ENCODE measurements around the gene BRI3BP.
"Not testable (repeated sequence)": the region's sequence is repeated elsewhere in the genome, so short reads cannot be mapped to it uniquely, and the experiment has no call there.

Gene BRI3BP

GRCh38 chr12:125033288-125033687 is 39.8 kb downstream of the BRI3BP start:
- in situ Hi-C loops (cut with HindIII; ENCODE audit: low pct_unique_long_range_greater_than_20kb, low sequenced_read_pairs), result no loop called here
- no peak for TF ChIP-seq JUND (IDR thresholded peaks at IDR 0.05; ENCODE audit: low read depth)
- no peak for DNase-seq (ENCODE audit: low read depth in 1 of 2, low spot score in 1 of 2)

- DNase-seq (ENCODE audit: low read depth in 1 of 2, low spot score in 1 of 2), result no peak
- TF ChIP-seq JUND (IDR thresholded peaks at IDR 0.05; ENCODE audit: low read depth), result no peak
- in situ Hi-C loops (cut with HindIII; ENCODE audit: low pct_unique_long_range_greater_than_20kb, low sequenced_read_pairs), result no loop called here
Observed at GRCh38 chr12:125038976-125039625, 45.7 kb downstream of the BRI3BP start.

- no peak for DNase-seq (ENCODE audit: low read depth in 1 of 2, low spot score in 1 of 2)
- no peak for TF ChIP-seq JUND (IDR thresholded peaks at IDR 0.05; ENCODE audit: low read depth)
- in situ Hi-C loops (cut with HindIII; ENCODE audit: low pct_unique_long_range_greater_than_20kb, low sequenced_read_pairs), result no loop called here
Observed at GRCh38 chr12:125049093-125049458, 55.6 kb downstream of the BRI3BP start.

GRCh38 chr12:125050446-125050845 is 57.0 kb downstream of the BRI3BP start:
- no peak for DNase-seq (ENCODE audit: low read depth in 1 of 2, low spot score in 1 of 2)
- no peak for TF ChIP-seq JUND (IDR thresholded peaks at IDR 0.05; ENCODE audit: low read depth)
- in situ Hi-C loops (cut with HindIII; ENCODE audit: low pct_unique_long_range_greater_than_20kb, low sequenced_read_pairs), result no loop called here

GRCh38 chr12:125050868-125051267 is 57.4 kb downstream of the BRI3BP start:
- in situ Hi-C loops (cut with HindIII; ENCODE audit: low pct_unique_long_range_greater_than_20kb, low sequenced_read_pairs), result no loop called here
- TF ChIP-seq JUND (IDR thresholded peaks at IDR 0.05; ENCODE audit: low read depth), result no peak
- no peak for DNase-seq (ENCODE audit: low read depth in 1 of 2, low spot score in 1 of 2)

- in situ Hi-C loops (cut with HindIII; ENCODE audit: low pct_unique_long_range_greater_than_20kb, low sequenced_read_pairs), result no loop called here
- TF ChIP-seq JUND (IDR thresholded peaks at IDR 0.05; ENCODE audit: low read depth), result no peak
- peak in 1 of 2 experiments; percentile 50 for DNase-seq (ENCODE audit: low read depth in 1 of 2, low spot score in 1 of 2)
Observed at GRCh38 chr12:125053821-125054220, 60.4 kb downstream of the BRI3BP start.

GRCh38 chr12:125055591-125055990 is 62.1 kb downstream of the BRI3BP start:
- DNase-seq (ENCODE audit: low read depth in 1 of 2, low spot score in 1 of 2), result no peak
- in situ Hi-C loops (cut with HindIII; ENCODE audit: low pct_unique_long_range_greater_than_20kb, low sequenced_read_pairs), result no loop called here
- no peak for TF ChIP-seq JUND (IDR thresholded peaks at IDR 0.05; ENCODE audit: low read depth)

GRCh38 chr12:125056306-125056705 is 62.9 kb downstream of the BRI3BP start:
- no peak for DNase-seq (ENCODE audit: low read depth in 1 of 2, low spot score in 1 of 2)
- in situ Hi-C loops (cut with HindIII; ENCODE audit: low pct_unique_long_range_greater_than_20kb, low sequenced_read_pairs), result no loop called here
- TF ChIP-seq JUND (IDR thresholded peaks at IDR 0.05; ENCODE audit: low read depth), result no peak

GRCh38 chr12:125057708-125058107 is 64.3 kb downstream of the BRI3BP start:
- TF ChIP-seq JUND (IDR thresholded peaks at IDR 0.05; ENCODE audit: low read depth), result no peak

GRCh38 chr12:125061229-125061628 is 67.8 kb downstream of the BRI3BP start:
- DNase-seq (ENCODE audit: low read depth in 1 of 2, low spot score in 1 of 2), result no peak
- TF ChIP-seq JUND (IDR thresholded peaks at IDR 0.05; ENCODE audit: low read depth), result no peak
- in situ Hi-C loops (cut with HindIII; ENCODE audit: low pct_unique_long_range_greater_than_20kb, low sequenced_read_pairs), result no loop called here

More at GRCh38 chr12:125057708-125058107, 64.3 kb downstream of the BRI3BP start:
- DNase-seq (ENCODE audit: low read depth in 1 of 2, low spot score in 1 of 2), result no peak
- in situ Hi-C loops (cut with HindIII; ENCODE audit: low pct_unique_long_range_greater_than_20kb, low sequenced_read_pairs), result no loop called here

GRCh38 chr12:125063522-125063921 is 70.1 kb downstream of the BRI3BP start:
- in situ Hi-C loops (cut with HindIII; ENCODE audit: low pct_unique_long_range_greater_than_20kb, low sequenced_read_pairs); DNase-seq (ENCODE audit: low read depth in 1 of 2, low spot score in 1 of 2): not testable (repeated sequence)

- in situ Hi-C loops (cut with HindIII; ENCODE audit: low pct_unique_long_range_greater_than_20kb, low sequenced_read_pairs), result no loop called here
- TF ChIP-seq JUND (IDR thresholded peaks at IDR 0.05; ENCODE audit: low read depth), result no peak
- DNase-seq (ENCODE audit: low read depth in 1 of 2, low spot score in 1 of 2), result no peak
Observed at GRCh38 chr12:125064492-125064891, 71.0 kb downstream of the BRI3BP start.

GRCh38 chr12:125065021-125065918 is 71.8 kb downstream of the BRI3BP start, which contains the start of gene AACS:
Gene AACS, plus strand, starts transcription at chr12:125065435. Its CDS starts 150 bp downstream, at chr12:125065585.
- peak; percentile 84 to 96 for DNase-seq (ENCODE audit: low read depth in 1 of 2, low spot score in 1 of 2)
- in situ Hi-C loops (cut with HindIII; ENCODE audit: low pct_unique_long_range_greater_than_20kb, low sequenced_read_pairs), result no loop called here
- no peak for TF ChIP-seq JUND (IDR thresholded peaks at IDR 0.05; ENCODE audit: low read depth)
